8988T (cell line): Measurements from ENCODE around the gene RANGRF.

Experiments
- DNase-seq: peaks from one replicate; pipeline ENCODE4 v3.0.0; 2011

Gene RANGRF

GRCh38 chr17:8274816-8275215, 13.7 kb upstream of the RANGRF start:
- DNase-seq: no peak

- no peak for DNase-seq
These were observed 12.8 kb upstream of the RANGRF start for GRCh38 chr17:8275421-8276290.

- no peak for DNase-seq
These were observed 11.2 kb upstream of the RANGRF start for GRCh38 chr17:8277317-8277716.

GRCh38 chr17:8282345-8282744, 6.1 kb upstream of the RANGRF start:
- DNase-seq: no peak

GRCh38 chr17:8283356-8283755, 5.1 kb upstream of the RANGRF start:
- DNase-seq: no peak

GRCh38 chr17:8284126-8284525, 4.3 kb upstream of the RANGRF start:
- no peak for DNase-seq

- no peak for DNase-seq
These were observed 2.9 kb upstream of the RANGRF start for GRCh38 chr17:8285270-8286181.

- no peak for DNase-seq
These were observed 677 bp upstream of the RANGRF start for GRCh38 chr17:8287651-8288335.

GRCh38 chr17:8289103-8289397, 580 bp downstream of the RANGRF start:
- no peak for DNase-seq

- DNase-seq: no peak
These were observed 1.6 kb downstream of the RANGRF start for GRCh38 chr17:8290043-8290442.

- DNase-seq: no peak
These were observed 4.3 kb downstream of the RANGRF start for GRCh38 chr17:8292639-8293395.

GRCh38 chr17:8294361-8294760, 5.9 kb downstream of the RANGRF start:
- DNase-seq: no peak

- no peak for DNase-seq
These were observed 6.4 kb downstream of the RANGRF start for GRCh38 chr17:8294814-8295316.

GRCh38 chr17:8300226-8300625, 11.8 kb downstream of the RANGRF start:
- DNase-seq: no peak

- peak; percentile 59 for DNase-seq
These were observed 12.3 kb downstream of the RANGRF start for GRCh38 chr17:8300627-8301242.

GRCh38 chr17:8310601-8311123, 22.2 kb downstream of the RANGRF start:
- no peak for DNase-seq

GRCh38 chr17:8311131-8311790, 22.8 kb downstream of the RANGRF start:
- no peak for DNase-seq

GRCh38 chr17:8312251-8312650, 23.8 kb downstream of the RANGRF start:
- no peak for DNase-seq

- DNase-seq: no peak
These were observed 24.5 kb downstream of the RANGRF start for GRCh38 chr17:8312726-8313600.
